Natural killer cell (primary cell): ENCODE results near the gene SLCO4A1. TPM values are rescaled to one million over a fixed set of nuclear protein-coding genes. Genes with fewer than 3 reads are reported as not detected.

Experiments
- ATAC-seq, 3 donors: fragments of 150-1000 bp in 2 of 3; fragments of 200-7000 bp in 1 of 3; cut with Tn5 transposase; 1 replicate in 1 of 3; 2 replicates in 2 of 3; pipeline ENCODE4 v1.10.0; 2021; ENCODE audit warnings: mild to moderate bottlenecking in 2 of 3, moderate library complexity in 2 of 3
- DNase-seq, 2 donors: peaks; one replicate each; pipeline versions ENCODE4 v3.0.0 to v3.0.0-alpha.2; 2013 to 2021; ENCODE audit warnings: mixed read lengths in 1 of 2
- H3K27ac ChIP-seq: one replicate; pipeline ENCODE4 v1.5.1; 2013; ENCODE audit warnings: mild to moderate bottlenecking, low read length
- H3K27me3 ChIP-seq: one replicate; pipeline ENCODE4 v1.6.1; 2013; ENCODE audit warnings: low read length; ENCODE audit not compliant: control insufficient read depth, insufficient read depth
- H3K36me3 ChIP-seq: one replicate; pipeline ENCODE4 v1.6.1; 2013; ENCODE audit warnings: low read length; ENCODE audit not compliant: control insufficient read depth, insufficient read depth
- H3K4me1 ChIP-seq: one replicate; pipeline ENCODE4 v1.6.1; 2013; ENCODE audit warnings: low read length; ENCODE audit not compliant: control insufficient read depth, insufficient read depth
- H3K4me3 ChIP-seq: one replicate; pipeline ENCODE4 v1.5.1; 2013; ENCODE audit warnings: low read length
- H3K9me3 ChIP-seq: one replicate; pipeline ENCODE4 v1.6.1; 2013; ENCODE audit warnings: low read length; ENCODE audit not compliant: control insufficient read depth, insufficient read depth
- H3K27ac Mint-ChIP-seq, 2 donors: one replicate each; pipeline ENCODE4 v1.8.0; 2022; ENCODE audit warnings: mild to moderate bottlenecking in 2 of 2, mixed read lengths in 2 of 2, moderate library complexity in 1 of 2
- H3K27me3 Mint-ChIP-seq, 2 donors: one replicate each; pipeline ENCODE4 v1.8.0; 2022; ENCODE audit warnings: low read depth in 2 of 2, mixed read lengths in 2 of 2
- H3K36me3 Mint-ChIP-seq: one replicate; pipeline ENCODE4 v1.8.0; 2022; ENCODE audit warnings: mixed read lengths
- H3K4me1 Mint-ChIP-seq, 2 donors: one replicate each; pipeline ENCODE4 v1.8.0; 2022; ENCODE audit warnings: mixed read lengths in 2 of 2
- H3K4me3 Mint-ChIP-seq: one replicate; pipeline ENCODE4 v1.8.0; 2022; ENCODE audit warnings: mild to moderate bottlenecking, moderate library complexity, mixed read lengths
- H3K9me3 Mint-ChIP-seq, 2 donors: one replicate each; pipeline ENCODE4 v1.8.0; 2022; ENCODE audit warnings: mixed read lengths in 2 of 2
- WGBS: methylation state at CpG from one replicate; pipeline ENCODE4 v1.1.7; 2013; ENCODE audit warnings: missing lambda C conversion rate; ENCODE audit not compliant: insufficient coverage; 5-methylcytosine and 5-hydroxymethylcytosine counted together
- intact Hi-C: fragments of 100-400 bp; cut with micrococcal nuclease; formaldehyde crosslinking; loops from one replicate; pipeline ENCODE4 v1.14.2; 2022
- total RNA-seq, 4 donors: library from RNA; stranded (reverse); fragments of 120-200 nt in 1 of 4; gene quantifications; one replicate each; pipeline versions ENCODE4 v1.2.3 to v1.2.4, GENCODE V29; 2013 to 2022
- TF ChIP-seq, protein P1 (sequence below): fragments of 200-600 bp; IDR thresholded peaks from one replicate; pipeline ENCODE4 v1.8.0; 2022; ENCODE audit warnings: antibody characterized with exemption

Gene SLCO4A1
- total RNA-seq, 3 donors from 2014 or later (not counting 1 experiment from before 2014, with no cell fraction given): 0.59 to 1.4 (median 1.1) TPM

DNA sequence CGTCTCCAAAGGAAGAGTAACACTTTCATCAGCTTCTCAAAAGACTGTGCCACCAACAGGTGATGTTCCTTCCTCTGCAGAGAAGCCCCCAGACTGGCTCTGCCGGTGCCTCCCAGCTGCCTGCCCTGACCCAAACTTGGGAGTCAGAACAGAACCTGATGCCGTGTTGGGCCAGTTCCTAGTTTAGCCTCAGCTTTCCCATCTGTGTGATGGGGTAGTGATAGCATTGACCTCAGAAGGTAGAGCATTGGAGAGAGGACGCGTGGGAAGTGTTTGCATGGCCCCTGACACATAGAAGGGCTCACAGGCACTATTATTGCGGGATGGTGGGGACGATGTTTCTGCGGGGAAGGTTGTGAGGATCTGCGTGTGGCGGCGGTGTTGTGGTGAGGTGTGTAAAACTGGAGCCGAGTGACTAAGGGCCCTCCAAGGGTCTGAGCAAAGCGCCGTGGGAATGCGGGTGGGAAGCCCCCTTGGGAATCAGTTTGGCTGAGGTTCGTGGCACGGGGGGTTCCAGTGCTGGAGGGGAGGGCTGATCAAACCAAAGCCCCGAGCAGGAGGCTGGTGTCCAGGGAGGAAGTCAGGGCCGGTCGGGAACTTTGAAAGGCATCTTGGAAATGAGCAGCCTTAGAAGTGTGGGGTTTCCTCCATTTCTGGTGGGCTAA, 68.0 kb downstream of the SLCO4A1 start:
- no peak overlapping the region for H3K27ac ChIP-seq
- Mint-ChIP-seq H3K27ac (no peak overlapping the region), H3K9me3 (no peaks in the 10 kb centered on the region), H3K4me3 (no peak overlapping the region), H3K36me3 (no peaks in the 10 kb centered on the region), H3K27me3 (peaks cover 8 to 26% of the 10 kb centered on the region in 2 donors), H3K4me1 (peaks cover 0 to 5% of the 10 kb centered on the region in 2 donors)
- DNase-seq (no peak), ATAC-seq (no peak)
- peaks cover 7% of the 10 kb centered on the region for H3K4me1 ChIP-seq
- TF ChIP-seq, protein P1, sequence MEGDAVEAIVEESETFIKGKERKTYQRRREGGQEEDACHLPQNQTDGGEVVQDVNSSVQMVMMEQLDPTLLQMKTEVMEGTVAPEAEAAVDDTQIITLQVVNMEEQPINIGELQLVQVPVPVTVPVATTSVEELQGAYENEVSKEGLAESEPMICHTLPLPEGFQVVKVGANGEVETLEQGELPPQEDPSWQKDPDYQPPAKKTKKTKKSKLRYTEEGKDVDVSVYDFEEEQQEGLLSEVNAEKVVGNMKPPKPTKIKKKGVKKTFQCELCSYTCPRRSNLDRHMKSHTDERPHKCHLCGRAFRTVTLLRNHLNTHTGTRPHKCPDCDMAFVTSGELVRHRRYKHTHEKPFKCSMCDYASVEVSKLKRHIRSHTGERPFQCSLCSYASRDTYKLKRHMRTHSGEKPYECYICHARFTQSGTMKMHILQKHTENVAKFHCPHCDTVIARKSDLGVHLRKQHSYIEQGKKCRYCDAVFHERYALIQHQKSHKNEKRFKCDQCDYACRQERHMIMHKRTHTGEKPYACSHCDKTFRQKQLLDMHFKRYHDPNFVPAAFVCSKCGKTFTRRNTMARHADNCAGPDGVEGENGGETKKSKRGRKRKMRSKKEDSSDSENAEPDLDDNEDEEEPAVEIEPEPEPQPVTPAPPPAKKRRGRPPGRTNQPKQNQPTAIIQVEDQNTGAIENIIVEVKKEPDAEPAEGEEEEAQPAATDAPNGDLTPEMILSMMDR: no peak
- H3K36me3 ChIP-seq: no peaks in the 10 kb centered on the region
- H3K4me3 ChIP-seq: no peak overlapping the region
- no peaks in the 10 kb centered on the region for H3K9me3 ChIP-seq
- WGBS: 82% methylated on average over 20 of the region's 20 CpGs
- peaks cover 21% of the 10 kb centered on the region for H3K27me3 ChIP-seq
- intact Hi-C loops: no loop called here

DNA sequence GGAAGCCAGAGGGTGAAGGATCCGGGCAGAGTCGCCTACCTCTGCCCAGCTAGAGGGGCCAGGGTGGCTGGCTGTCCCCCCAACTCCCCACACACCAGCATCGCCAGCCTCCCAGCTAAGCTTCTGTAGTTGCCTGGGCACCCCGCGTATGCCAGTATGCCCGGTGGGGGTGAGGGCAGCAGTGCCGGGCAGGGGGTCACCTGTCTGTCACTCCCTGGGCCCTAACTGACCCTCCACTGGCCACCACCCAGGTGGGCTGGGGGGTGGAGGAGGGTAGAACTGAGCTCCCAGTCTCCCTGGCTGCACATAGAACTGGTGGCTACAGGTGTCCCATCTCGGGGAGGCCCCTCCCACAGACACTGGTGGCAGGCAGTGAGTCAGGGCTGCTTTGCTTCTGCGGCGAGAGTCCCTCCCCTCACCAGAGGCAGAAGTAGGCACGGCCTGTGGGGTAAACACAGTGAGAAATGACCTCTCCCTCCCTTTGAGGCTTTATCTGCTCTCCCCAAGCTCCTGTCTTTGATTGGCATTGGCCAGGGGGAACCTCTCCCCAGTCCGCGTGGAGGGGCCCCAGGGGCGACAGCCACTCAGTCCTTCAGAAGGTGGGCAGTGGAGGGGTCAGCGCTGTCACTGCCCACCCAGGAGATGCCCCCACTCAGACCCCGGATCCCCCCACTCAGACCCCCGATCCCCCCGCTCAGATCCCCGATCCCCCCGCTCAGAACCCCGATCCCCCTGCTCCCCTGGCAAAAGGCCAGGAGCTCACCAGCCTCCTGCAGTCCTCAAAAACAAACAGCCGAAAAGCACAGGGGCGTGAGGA, 68.8 kb downstream of the SLCO4A1 start:
- Mint-ChIP-seq H3K36me3 (no peaks in the 10 kb centered on the region), H3K4me1 (peaks cover 4 to 8% of the 10 kb centered on the region in 2 donors), H3K27ac (no peak overlapping the region), H3K27me3 (peaks cover 8 to 26% of the 10 kb centered on the region in 2 donors), H3K9me3 (no peaks in the 10 kb centered on the region), H3K4me3 (no peak overlapping the region)
- Histone ChIP-seq H3K4me3 (no peak overlapping the region), H3K27ac (no peak overlapping the region), H3K36me3 (no peaks in the 10 kb centered on the region), H3K27me3 (peaks cover 21% of the 10 kb centered on the region), H3K9me3 (no peaks in the 10 kb centered on the region), H3K4me1 (peaks cover 14% of the 10 kb centered on the region)
- TF ChIP-seq, protein P1: no peak
- no peak for DNase-seq
- intact Hi-C loops: no loop called here
- ATAC-seq: peak; percentile 61 to 70 (median 65)
- 52% methylated on average over 15 of the region's 23 CpGs for whole genome bisulfite sequencing

DNA sequence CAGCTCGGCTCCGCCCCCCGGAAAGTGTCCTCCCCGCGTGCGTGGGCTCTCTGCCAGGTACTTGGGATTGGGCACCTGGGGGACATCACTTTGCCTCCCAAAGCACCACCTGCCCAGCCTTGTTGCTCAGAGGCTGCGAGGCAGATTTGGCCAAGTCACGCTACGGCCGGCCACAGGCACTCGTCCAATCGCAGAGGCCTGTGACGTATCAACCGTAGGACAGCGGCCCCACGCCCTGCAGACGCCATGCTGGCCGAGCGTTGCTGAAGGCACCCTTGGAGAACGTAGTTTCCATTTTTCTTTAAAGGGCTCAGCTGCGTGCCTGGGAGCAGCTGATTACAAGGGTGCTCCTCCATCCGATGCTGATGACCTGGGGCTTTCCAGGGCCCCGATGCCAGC, 69.4 kb downstream of the SLCO4A1 start:
- H3K27me3 Mint-ChIP-seq: peaks cover 8 to 26% of the 10 kb centered on the region in 2 donors
- H3K9me3 Mint-ChIP-seq: no peaks in the 10 kb centered on the region
- TF ChIP-seq, protein P1: no peak
- WGBS: 87% methylated on average over 23 of the region's 23 CpGs
- H3K27ac ChIP-seq: no peak overlapping the region
- intact Hi-C loops: no loop called here
- H3K4me3 Mint-ChIP-seq: no peak overlapping the region
- no peak overlapping the region for H3K27ac Mint-ChIP-seq
- peaks cover 21% of the 10 kb centered on the region for H3K27me3 ChIP-seq
- DNase-seq (no peak), ATAC-seq (no peak)
- H3K4me1 ChIP-seq: peaks cover 20% of the 10 kb centered on the region
- no peak overlapping the region for H3K4me3 ChIP-seq
- H3K9me3 ChIP-seq: no peaks in the 10 kb centered on the region
- no peaks in the 10 kb centered on the region for H3K36me3 Mint-ChIP-seq
- H3K4me1 Mint-ChIP-seq: peaks cover 10 to 14% of the 10 kb centered on the region in 2 donors
- H3K36me3 ChIP-seq: no peaks in the 10 kb centered on the region
